Uterus (tissue), 2 donors: ENCODE measurements around the gene ENHO.

ENCODE experiments used
- POLR2A ChIP-seq, 2 donors: fragments of 450-650 bp; IDR thresholded peaks; one replicate each; pipeline ENCODE4 v1.6.1; 2016; ENCODE audit warnings: antibody characterized with exemption in 2 of 2, mild to moderate bottlenecking in 1 of 2, moderate library complexity in 1 of 2
- TF ChIP-seq, protein P1 (sequence below), 4 experiments: fragments of 200-600 bp in 2 of 4; fragments of 450-650 bp in 2 of 4; sonication (generic) in 2 of 4; IDR thresholded peaks; one replicate each; pipeline ENCODE4 v1.5.1; 2016 to 2019; ENCODE audit warnings: antibody characterized with exemption in 4 of 4, mild to moderate bottlenecking in 2 of 4, moderate library complexity in 1 of 4

DNA sequence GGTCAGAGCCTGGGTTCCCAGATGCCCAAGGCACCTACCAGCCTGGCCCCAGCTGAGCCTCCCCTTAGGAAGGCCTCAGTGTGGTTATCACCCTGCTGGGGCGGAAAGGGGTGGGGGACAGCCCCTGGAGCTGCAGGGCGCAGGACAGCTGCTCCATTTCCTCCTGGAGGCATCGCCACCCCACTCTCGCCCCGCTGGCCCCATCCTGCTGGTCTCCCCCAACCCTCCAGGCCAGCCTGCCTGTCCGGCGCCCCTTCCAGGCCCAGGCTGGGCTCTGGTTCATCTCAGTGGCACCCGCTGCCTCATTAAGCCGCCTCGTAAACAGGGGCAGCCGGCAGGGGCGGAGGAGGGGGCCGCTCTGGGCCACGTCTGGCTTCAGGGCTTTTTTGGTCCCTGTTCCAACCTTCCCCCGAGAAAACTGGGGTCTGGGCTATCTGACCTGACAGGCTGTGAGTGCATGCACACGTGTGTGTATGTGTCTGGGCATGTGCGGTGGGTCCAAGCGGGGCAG is 30.8 kb upstream of the ENHO start:
- TF ChIP-seq, protein P1, sequence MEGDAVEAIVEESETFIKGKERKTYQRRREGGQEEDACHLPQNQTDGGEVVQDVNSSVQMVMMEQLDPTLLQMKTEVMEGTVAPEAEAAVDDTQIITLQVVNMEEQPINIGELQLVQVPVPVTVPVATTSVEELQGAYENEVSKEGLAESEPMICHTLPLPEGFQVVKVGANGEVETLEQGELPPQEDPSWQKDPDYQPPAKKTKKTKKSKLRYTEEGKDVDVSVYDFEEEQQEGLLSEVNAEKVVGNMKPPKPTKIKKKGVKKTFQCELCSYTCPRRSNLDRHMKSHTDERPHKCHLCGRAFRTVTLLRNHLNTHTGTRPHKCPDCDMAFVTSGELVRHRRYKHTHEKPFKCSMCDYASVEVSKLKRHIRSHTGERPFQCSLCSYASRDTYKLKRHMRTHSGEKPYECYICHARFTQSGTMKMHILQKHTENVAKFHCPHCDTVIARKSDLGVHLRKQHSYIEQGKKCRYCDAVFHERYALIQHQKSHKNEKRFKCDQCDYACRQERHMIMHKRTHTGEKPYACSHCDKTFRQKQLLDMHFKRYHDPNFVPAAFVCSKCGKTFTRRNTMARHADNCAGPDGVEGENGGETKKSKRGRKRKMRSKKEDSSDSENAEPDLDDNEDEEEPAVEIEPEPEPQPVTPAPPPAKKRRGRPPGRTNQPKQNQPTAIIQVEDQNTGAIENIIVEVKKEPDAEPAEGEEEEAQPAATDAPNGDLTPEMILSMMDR (IDR thresholded peaks at IDR 0.05) = no peak
- no peak for TF ChIP-seq POLR2A (IDR thresholded peaks at IDR 0.05)
